AG10803 (cell line): ENCODE measurements around the gene PPP3R1.

Source experiments
- DNase-seq: peaks from one replicate; pipeline ENCODE4 v3.0.0; 2010; ENCODE audit warnings: low read depth
- H3K4me3 ChIP-seq: 2 replicates; pipeline ENCODE4 v1.5.1; 2011; ENCODE audit warnings: mild to moderate bottlenecking, low read length, control low read depth
- CTCF ChIP-seq: conservative IDR thresholded peaks from 2 replicates; pipeline ENCODE4 v1.5.1; 2011; ENCODE audit warnings: mild to moderate bottlenecking, low read length, control low read depth, inconsistent platforms

The PPP3R1 gene

GRCh38 chr2:68222287-68222686 lies 30.0 kb downstream of the PPP3R1 start:
- no peak for DNase-seq
- no peak for TF ChIP-seq CTCF
- no peak overlapping the region for H3K4me3 ChIP-seq

GRCh38 chr2:68218343-68218901 lies 33.9 kb downstream of the PPP3R1 start:
- DNase-seq, result no peak
- no peak for TF ChIP-seq CTCF

GRCh38 chr2:68217729-68218128 lies 34.6 kb downstream of the PPP3R1 start:
- no peak for DNase-seq
- H3K4me3 ChIP-seq, result no peak overlapping the region
- no peak for TF ChIP-seq CTCF

More at GRCh38 chr2:68218343-68218901, 33.9 kb downstream of the PPP3R1 start:
- no peak overlapping the region for H3K4me3 ChIP-seq

- TF ChIP-seq CTCF, result no peak
- peak; percentile 26 for DNase-seq
- no peak overlapping the region for H3K4me3 ChIP-seq
Observed at GRCh38 chr2:68216454-68217310, 35.6 kb downstream of the PPP3R1 start.

GRCh38 chr2:68214381-68214780 lies 38.0 kb downstream of the PPP3R1 start:
- no peak for DNase-seq
- no peak for TF ChIP-seq CTCF
- no peak overlapping the region for H3K4me3 ChIP-seq

- no peak for DNase-seq
- no peak overlapping the region for H3K4me3 ChIP-seq
- TF ChIP-seq CTCF, result no peak
Observed at GRCh38 chr2:68206793-68207192, 45.5 kb downstream of the PPP3R1 start.

GRCh38 chr2:68203587-68203986 lies 48.7 kb downstream of the PPP3R1 start:
- TF ChIP-seq CTCF, result no peak
- no peak overlapping the region for H3K4me3 ChIP-seq
- no peak for DNase-seq
